PC-9 (cell line): ENCODE data around the gene MRPL34. TPM values are rescaled to one million over a fixed set of nuclear protein-coding genes. Genes with fewer than 3 reads are reported as not detected.

Source experiments
- BruUV-seq: library from RNA; stranded (reverse); fragments of 400-500 nt; replicated peaks from 2 replicates; lab custom pipeline; 2021; lab: Mats Ljungman, UMichigan
- CTCF ChIA-PET: fragments of 300-600 bp; sonication (Branson Sonifier 250); formaldehyde crosslinking; loops from one replicate; lab custom pipeline; 2022; ENCODE audit warnings: antibody characterized with exemption; lab: Charles Lee
- POLR2A ChIA-PET: fragments of 300-600 bp; sonication (Branson Sonifier 250); formaldehyde crosslinking; loops from one replicate; lab custom pipeline; 2022; ENCODE audit warnings: antibody characterized with exemption; ENCODE audit not compliant: unreplicated experiment; lab: Charles Lee
- DNase-seq, 2 experiments: peaks; one replicate each; pipeline versions ENCODE4 v3.0.0 to v3.0.0-alpha.2; 2015 to 2022; ENCODE audit warnings: mixed read lengths in 1 of 2
- H2AFZ ChIP-seq: fragments of 200-600 bp; sonication (generic); 2 replicates; pipeline ENCODE4 v1.8.1; 2017; ENCODE audit warnings: antibody characterized with exemption
- H3F3A ChIP-seq: fragments of 200-600 bp; sonication (generic); 2 replicates; pipeline ENCODE4 v1.8.1; 2017; ENCODE audit warnings: antibody characterized with exemption, mild to moderate bottlenecking, low read depth; ENCODE audit not compliant: insufficient read depth
- H3K27ac ChIP-seq: fragments of 200-600 bp; sonication (generic); 2 replicates; pipeline ENCODE4 v1.6.1; 2016; ENCODE audit warnings: mixed run types
- H3K27me3 ChIP-seq: fragments of 200-600 bp; sonication (generic); 2 replicates; pipeline ENCODE4 v1.6.1; 2016; ENCODE audit warnings: low read depth, mixed run types; ENCODE audit not compliant: insufficient read depth
- H3K36me3 ChIP-seq: fragments of 200-600 bp; sonication (generic); 2 replicates; pipeline ENCODE4 v1.6.1; 2016; ENCODE audit warnings: low read depth, mixed run types
- H3K4me1 ChIP-seq: fragments of 200-600 bp; sonication (generic); replicated peaks from 2 replicates; pipeline ENCODE4 v1.6.1; 2016; ENCODE audit warnings: mixed run types; ENCODE audit not compliant: insufficient read depth
- H3K4me2 ChIP-seq: fragments of 200-600 bp; sonication (generic); 2 replicates; pipeline ENCODE4 v1.6.1; 2017; ENCODE audit warnings: mixed run types
- H3K4me3 ChIP-seq: fragments of 200-600 bp; sonication (generic); 2 replicates; pipeline ENCODE4 v1.6.1; 2016; ENCODE audit warnings: mixed run types
- H3K79me2 ChIP-seq: fragments of 200-600 bp; sonication (generic); 2 replicates; pipeline ENCODE4 v1.6.1; 2017; ENCODE audit warnings: low read depth, mixed run types
- H3K9me2 ChIP-seq: fragments of 200-600 bp; sonication (generic); 2 replicates; pipeline ENCODE4 v1.8.1; 2017; ENCODE audit warnings: mild to moderate bottlenecking; ENCODE audit not compliant: insufficient read depth
- H3K9me3 ChIP-seq: fragments of 200-600 bp; sonication (generic); 2 replicates; pipeline ENCODE4 v1.8.1; 2016; ENCODE audit warnings: low read depth; ENCODE audit not compliant: insufficient read depth
- H4K20me1 ChIP-seq: fragments of 200-600 bp; sonication (generic); 2 replicates; pipeline ENCODE4 v1.8.1; 2017; ENCODE audit not compliant: insufficient read depth
- CTCF ChIP-seq: fragments of 200-600 bp; sonication (generic); conservative IDR thresholded peaks from 2 replicates; pipeline ENCODE4 v1.6.1; 2017; ENCODE audit warnings: mixed run types, antibody characterized with exemption, mild to moderate bottlenecking, moderate library complexity
- EZH2 ChIP-seq: fragments of 200-600 bp; sonication (generic); IDR thresholded peaks from 2 replicates; pipeline ENCODE4 v1.8.0; 2017; ENCODE audit warnings: antibody characterized with exemption, low read depth
- intact Hi-C: fragments of 100-400 bp; cut with micrococcal nuclease; formaldehyde crosslinking; loops from one replicate; pipeline ENCODE4 v1.10.0; 2022; ENCODE audit not compliant: unreplicated experiment
- total RNA-seq: library from RNA; stranded (reverse); gene quantifications from 2 replicates; pipeline ENCODE4 v1.2.3, GENCODE V29; 2021

MRPL34 gene
- total RNA-seq, 1 experiment from 2014 or later, result 64.8 TPM

GRCh38 chr19:17332360-17332676 is 26.6 kb downstream of the MRPL34 start:
- no peak for TF ChIP-seq CTCF
- no peak for TF ChIP-seq EZH2
- ChIA-PET CTCF (no interaction called here), POLR2A (interaction anchor here (0.6 kb wide), 2 partner anchors 54 to 258 kb away, joined by 3 to 6 read pairs; no protein-coding TSS in a partner anchor)
- Histone ChIP-seq H4K20me1 (no peaks in the 10 kb centered on the region), H3K9me3 (no peaks in the 10 kb centered on the region), H3K4me3 (no peak overlapping the region), H2AFZ (no peak overlapping the region), H3K27me3 (no peaks in the 10 kb centered on the region), H3K4me2 (no peak overlapping the region), H3K27ac (no peak overlapping the region), H3K36me3 (no peaks in the 10 kb centered on the region), H3K9me2 (no peaks in the 10 kb centered on the region), H3F3A (peaks cover 33% of the 10 kb centered on the region; the same call in 1 of the 2 replicates), H3K4me1 (peaks cover 29% of the 10 kb centered on the region), H3K79me2 (0 out of 2 replicates have a peak, but pooled peaks cover 4% of the 10 kb centered on the region)
- intact Hi-C loops, result no loop called here
- no peak for DNase-seq
- BruUV-seq, result no TSS peak

- no peaks in the 10 kb centered on the region for H3K9me2 ChIP-seq
- peak in 1 of 2 experiments; percentile 88 for DNase-seq
- no peaks in the 10 kb centered on the region for H3K9me3 ChIP-seq
- peaks cover 30% of the 10 kb centered on the region; the same call in 1 of the 2 replicates for H3F3A ChIP-seq
- peaks cover 25% of the 10 kb centered on the region for H3K4me1 ChIP-seq
- no peaks in the 10 kb centered on the region for H3K27me3 ChIP-seq
- BruUV-seq, result no TSS peak
- ChIA-PET CTCF (interaction anchor here (0.6 kb wide), 2 partner anchors 122 to 265 kb away, joined by 3 to 4 read pairs; no protein-coding TSS in a partner anchor), POLR2A (interaction anchor here (0.6 kb wide), 2 partner anchors 24 to 53 kb away, joined by 3 to 4 read pairs; no protein-coding TSS in a partner anchor)
- H2AFZ ChIP-seq, result no peak overlapping the region
- H3K4me2 ChIP-seq, result no peak overlapping the region
- intact Hi-C loops, result no loop called here
- H3K36me3 ChIP-seq, result no peaks in the 10 kb centered on the region
- no peak overlapping the region for H3K27ac ChIP-seq
- no peaks in the 10 kb centered on the region for H4K20me1 ChIP-seq
- peaks cover 9% of the 10 kb centered on the region for H3K79me2 ChIP-seq
- no peak overlapping the region for H3K4me3 ChIP-seq
- TF ChIP-seq CTCF (no peak), EZH2 (no peak)
These were observed 27.3 kb downstream of the MRPL34 start for GRCh38 chr19:17332677-17333581.

GRCh38 chr19:17333611-17334413 is 28.1 kb downstream of the MRPL34 start:
- POLR2A ChIA-PET, result interaction anchor here (0.6 kb wide), 1 partner anchor 25 kb away, joined by 4 read pairs; no protein-coding TSS in a partner anchor
- BruUV-seq, result no TSS peak
- TF ChIP-seq EZH2, result no peak
- TF ChIP-seq CTCF, result no peak
- Histone ChIP-seq H3F3A (peaks cover 38% of the 10 kb centered on the region; the same call in 1 of the 2 replicates), H4K20me1 (no peaks in the 10 kb centered on the region; the same call in 1 of the 2 replicates), H3K79me2 (peaks cover 18% of the 10 kb centered on the region), H3K36me3 (no peaks in the 10 kb centered on the region), H3K27me3 (no peaks in the 10 kb centered on the region), H3K4me1 (peaks cover 32% of the 10 kb centered on the region), H3K27ac (no peak overlapping the region), H3K4me2 (peak overlapping the region; percentile 80), H3K9me2 (no peaks in the 10 kb centered on the region), H3K4me3 (peak overlapping the region; percentile 79), H2AFZ (peak overlapping the region; percentile 85), H3K9me3 (no peaks in the 10 kb centered on the region)
- intact Hi-C loops, result no loop called here
- peak; percentile 52 to 86 for DNase-seq
- CTCF ChIA-PET, result interaction anchor here (0.5 to 0.6 kb wide), 3 partner anchors 38 to 266 kb away, joined by 4 to 11 read pairs (median 4); no protein-coding TSS in a partner anchor
